Activated CD4-positive, alpha-beta T cell treated with anti-CD3 and anti-CD28 coated beads, Interleukin-10, Interleukin-2, amounts not matched to agents 100 ng/mL and 50 ng/mL, durations not matched to agents 16 hours and 8 hours (primary cell): Measurements from ENCODE around the gene LHX1.

ENCODE experiments used
- DNase-seq: peaks from one replicate; pipeline ENCODE4 v3.0.0-alpha.2; 2020

Gene LHX1

GRCh38 chr17:36975922-36976515 lies 38.7 kb downstream of the LHX1 start:
- no peak for DNase-seq

GRCh38 chr17:36977066-36977465 lies 39.8 kb downstream of the LHX1 start:
- no peak for DNase-seq

- DNase-seq: no peak
Observed at GRCh38 chr17:36977568-36977967, 40.3 kb downstream of the LHX1 start.

- no peak for DNase-seq
Observed at GRCh38 chr17:36978810-36979564, 41.7 kb downstream of the LHX1 start.

- DNase-seq: no peak
Observed at GRCh38 chr17:36979565-36979941, 42.3 kb downstream of the LHX1 start.

GRCh38 chr17:36980280-36980761 lies 43.0 kb downstream of the LHX1 start:
- no peak for DNase-seq

GRCh38 chr17:36983618-36984017 lies 46.3 kb downstream of the LHX1 start:
- DNase-seq: no peak

- no peak for DNase-seq
Observed at GRCh38 chr17:36989173-36989572, 51.9 kb downstream of the LHX1 start.

GRCh38 chr17:36992701-36993100 lies 55.4 kb downstream of the LHX1 start:
- DNase-seq: no peak

GRCh38 chr17:36993227-36993626 lies 56.0 kb downstream of the LHX1 start:
- no peak for DNase-seq
